Mucosa of stomach (tissue), 1 donor: ENCODE measurements around the gene RMND5A.

Experiments
- H3K27me3 ChIP-seq: one replicate; pipeline ENCODE4 v1.7.0; 2013; ENCODE audit warnings: mild to moderate bottlenecking, low read length; ENCODE audit not compliant: control insufficient read depth, insufficient read depth
- H3K36me3 ChIP-seq: one replicate; pipeline ENCODE4 v1.7.0; 2013; ENCODE audit warnings: low read length; ENCODE audit not compliant: control insufficient read depth, insufficient read depth
- H3K4me1 ChIP-seq: one replicate; pipeline ENCODE4 v1.7.0; 2013; ENCODE audit warnings: mild to moderate bottlenecking, low read length; ENCODE audit not compliant: control insufficient read depth, insufficient read depth
- H3K4me3 ChIP-seq: one replicate; pipeline ENCODE4 v1.7.0; 2013; ENCODE audit warnings: low read length
- H3K9ac ChIP-seq: one replicate; pipeline ENCODE4 v1.7.0; 2013; ENCODE audit warnings: mild to moderate bottlenecking, low read length, moderate library complexity
- H3K9me3 ChIP-seq: one replicate; pipeline ENCODE4 v1.7.0; 2013; ENCODE audit warnings: mild to moderate bottlenecking, low read length, moderate library complexity; ENCODE audit not compliant: control insufficient read depth
- donor health status: Pancreatic carcinoma.

RMND5A gene

DNA sequence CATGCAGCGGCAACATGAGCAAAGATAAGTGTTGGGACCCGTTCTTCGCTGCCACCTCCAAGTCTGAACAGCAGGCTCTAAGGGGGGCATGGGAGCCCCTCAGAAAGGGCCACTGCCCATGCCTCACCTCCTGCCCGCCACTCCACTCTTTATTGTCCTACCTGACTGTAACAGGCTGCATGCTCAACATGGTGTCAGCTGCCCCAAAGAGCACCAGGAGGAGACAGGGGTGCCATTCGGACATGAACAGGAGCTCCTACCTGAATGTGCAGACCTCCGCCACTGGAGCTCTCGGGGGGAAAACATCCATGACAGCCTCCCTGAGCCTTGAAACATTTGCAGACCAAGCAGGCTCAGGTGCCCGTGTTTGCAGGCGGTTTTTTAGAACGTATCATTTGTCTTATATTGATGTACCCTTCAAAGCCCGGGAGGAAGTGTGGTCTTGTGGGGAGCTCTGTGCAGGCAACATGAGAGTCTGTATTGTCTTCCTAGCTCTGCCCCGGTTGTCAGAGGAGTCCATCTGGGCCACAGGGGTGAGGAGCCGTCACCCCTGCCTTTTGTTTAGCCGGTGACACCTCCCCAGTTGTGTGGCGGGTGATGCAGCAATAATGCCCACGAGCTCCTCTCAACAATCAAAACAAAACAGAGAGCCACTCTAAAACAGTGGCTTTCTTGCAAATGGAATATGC is 105.7 kb downstream of the RMND5A start:
- Histone ChIP-seq H3K9ac (no peak overlapping the region), H3K4me3 (no peak overlapping the region), H3K4me1 (no peaks in the 10 kb centered on the region), H3K27me3 (no peaks in the 10 kb centered on the region), H3K9me3 (no peaks in the 10 kb centered on the region), H3K36me3 (no peaks in the 10 kb centered on the region)

DNA sequence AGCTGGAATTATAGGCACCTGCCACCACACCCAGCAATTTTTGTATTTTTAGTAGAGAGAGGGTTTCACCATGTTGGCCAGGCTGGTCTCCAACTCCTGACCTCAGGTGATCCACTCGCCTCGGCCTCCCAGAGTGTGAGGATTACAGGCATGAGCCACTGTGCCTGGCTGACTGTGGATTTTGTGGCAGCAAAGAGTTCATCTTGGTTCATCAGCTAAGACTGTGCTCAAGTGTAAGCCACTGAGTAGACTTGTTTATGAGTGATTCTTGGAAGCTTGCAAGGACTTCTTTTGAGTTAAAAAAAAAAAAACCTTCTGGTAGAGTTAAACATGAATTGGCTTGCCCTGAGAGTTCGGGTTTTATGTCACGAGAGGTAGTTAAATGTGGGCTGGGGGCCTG is 106.9 kb downstream of the RMND5A start:
- no peak overlapping the region for H3K4me3 ChIP-seq

More for the DNA sequence above, 106.9 kb downstream of the RMND5A start:
- H3K9ac ChIP-seq, result no peak overlapping the region
- no peaks in the 10 kb centered on the region for H3K36me3 ChIP-seq
- H3K27me3 ChIP-seq, result no peaks in the 10 kb centered on the region
- no peaks in the 10 kb centered on the region for H3K9me3 ChIP-seq
- no peaks in the 10 kb centered on the region for H3K4me1 ChIP-seq
